Stimulated activated CD4-positive, alpha-beta T cell treated with anti-CD3 and anti-CD28 coated beads, TNF-alpha, amount 100 ng/mL, for 48 hours (primary cell): Measurements from ENCODE around the gene TIGD4.

Experiments
- DNase-seq, 3 donors: peaks; one replicate each; pipeline ENCODE4 v3.0.0-alpha.2; 2020; ENCODE audit warnings: low read depth in 3 of 3

The TIGD4 gene

GRCh38 chr4:152779513-152780266, at the start of gene TIGD4, which contains the start of gene ARFIP1:
Gene TIGD4, minus strand, starts transcription at chr4:152779730. Its CDS starts 8,726 bp downstream, at chr4:152771004.
Gene ARFIP1, plus strand, starts transcription at chr4:152779954. Its CDS starts 49,680 bp downstream, at chr4:152829634.
- DNase-seq, result peak; percentile 86 to 92 (median 89)

GRCh38 chr4:152828122-152828521, 48.6 kb upstream of the TIGD4 start:
- DNase-seq, result no peak

- DNase-seq, result no peak
These were observed 45.8 kb upstream of the TIGD4 start for GRCh38 chr4:152825336-152825735.

GRCh38 chr4:152824561-152824960, 45.0 kb upstream of the TIGD4 start:
- no peak for DNase-seq

GRCh38 chr4:152822323-152822722, 42.8 kb upstream of the TIGD4 start:
- no peak for DNase-seq

GRCh38 chr4:152820073-152820472, 40.5 kb upstream of the TIGD4 start:
- no peak for DNase-seq

GRCh38 chr4:152819026-152819645, 39.6 kb upstream of the TIGD4 start:
- no peak for DNase-seq

- no peak for DNase-seq
These were observed 37.8 kb upstream of the TIGD4 start for GRCh38 chr4:152817331-152817730.

- DNase-seq, result no peak
These were observed 35.5 kb upstream of the TIGD4 start for GRCh38 chr4:152815078-152815477.

- no peak for DNase-seq
These were observed 31.3 kb upstream of the TIGD4 start for GRCh38 chr4:152810715-152811287.

- no peak for DNase-seq
These were observed 29.1 kb upstream of the TIGD4 start for GRCh38 chr4:152808670-152809069.

- DNase-seq, result no peak
These were observed 27.8 kb upstream of the TIGD4 start for GRCh38 chr4:152807294-152807829.

GRCh38 chr4:152806501-152807125, 27.1 kb upstream of the TIGD4 start:
- DNase-seq, result no peak

GRCh38 chr4:152805818-152806217, 26.3 kb upstream of the TIGD4 start:
- DNase-seq, result no peak

GRCh38 chr4:152805071-152805650, 25.6 kb upstream of the TIGD4 start:
- DNase-seq, result no peak

GRCh38 chr4:152803541-152803940, 24.0 kb upstream of the TIGD4 start:
- DNase-seq, result no peak

GRCh38 chr4:152795891-152796290, 16.4 kb upstream of the TIGD4 start:
- no peak for DNase-seq

- no peak for DNase-seq
These were observed 7.1 kb upstream of the TIGD4 start for GRCh38 chr4:152786627-152787026.

GRCh38 chr4:152785639-152786615, 6.4 kb upstream of the TIGD4 start:
- DNase-seq, result no peak

- no peak for DNase-seq
These were observed 5.2 kb upstream of the TIGD4 start for GRCh38 chr4:152784490-152785350.
